PC-3 (cell line): Measurements from ENCODE around the gene LATS1. TPM values are rescaled to one million over a fixed set of nuclear protein-coding genes. Genes with fewer than 3 reads are reported as not detected.

Experiments
- ATAC-seq: fragments of 200-7000 bp; cut with Tn5 transposase; 2 replicates; pipeline ENCODE4 v1.9.1; 2020; ENCODE audit warnings: mild to moderate bottlenecking, moderate library complexity
- BruUV-seq: library from RNA; stranded (reverse); fragments of 400-500 nt; replicated peaks from 2 replicates; lab custom pipeline; 2021; lab: Mats Ljungman, UMichigan
- CTCF ChIA-PET: fragments of 300-600 bp; sonication (Branson Sonifier 250); formaldehyde crosslinking; loops from one replicate; lab custom pipeline; 2022; ENCODE audit warnings: antibody characterized with exemption; lab: Charles Lee
- POLR2A ChIA-PET: fragments of 300-600 bp; sonication (Branson Sonifier 250); formaldehyde crosslinking; loops from one replicate; lab custom pipeline; 2022; ENCODE audit warnings: antibody characterized with exemption; ENCODE audit not compliant: unreplicated experiment; lab: Charles Lee
- DNase-seq: peaks from one replicate; pipeline ENCODE4 v3.0.0-alpha.2; 2015
- H2AFZ ChIP-seq: fragments of 300-600 bp; sonication (generic); 2 replicates; pipeline ENCODE4 v1.6.0; 2016; ENCODE audit warnings: antibody characterized with exemption, low read length
- H3F3A ChIP-seq: fragments of 300-600 bp; sonication (generic); one replicate; pipeline ENCODE4 v1.6.0; 2017; ENCODE audit warnings: antibody characterized with exemption, low read length, control low read depth, mild to moderate bottlenecking; ENCODE audit not compliant: unreplicated experiment
- H3K27ac ChIP-seq: fragments of 300-600 bp; sonication (generic); 2 replicates; pipeline ENCODE4 v1.5.1; 2016; ENCODE audit warnings: mild to moderate bottlenecking, low read length
- H3K27me3 ChIP-seq: fragments of 300-600 bp; sonication (generic); 2 replicates; pipeline ENCODE4 v1.6.1; 2016; ENCODE audit warnings: low read length, mixed read lengths
- H3K36me3 ChIP-seq: fragments of 300-600 bp; sonication (generic); 2 replicates; pipeline ENCODE4 v1.6.1; 2016; ENCODE audit warnings: low read depth, mixed run types, low read length, mixed read lengths
- H3K4me1 ChIP-seq: fragments of 300-600 bp; sonication (generic); 2 replicates; pipeline ENCODE4 v1.5.1; 2016; ENCODE audit warnings: low read length; ENCODE audit not compliant: insufficient read depth
- H3K4me2 ChIP-seq: fragments of 300-600 bp; sonication (generic); 2 replicates; pipeline ENCODE4 v1.6.0; 2016; ENCODE audit warnings: low read length
- H3K4me3 ChIP-seq: fragments of 300-600 bp; sonication (generic); 2 replicates; pipeline ENCODE4 v1.5.1; 2016; ENCODE audit warnings: mild to moderate bottlenecking, low read length, mixed read lengths
- H3K79me2 ChIP-seq: fragments of 300-600 bp; sonication (generic); 2 replicates; pipeline ENCODE4 v1.6.1; 2017; ENCODE audit warnings: low read length, mixed read lengths
- H3K9ac ChIP-seq: fragments of 300-600 bp; sonication (generic); 2 replicates; pipeline ENCODE4 v1.6.0; 2016; ENCODE audit warnings: mild to moderate bottlenecking, low read length
- H3K9me2 ChIP-seq: fragments of 300-600 bp; sonication (generic); replicated peaks from 2 replicates; pipeline ENCODE4 v1.6.1; 2016; ENCODE audit warnings: mixed run types, low read length, mixed read lengths
- H3K9me3 ChIP-seq: fragments of 300-600 bp; sonication (generic); 2 replicates; pipeline ENCODE4 v1.6.1; 2016; ENCODE audit warnings: low read length, mixed read lengths
- H4K20me1 ChIP-seq: fragments of 300-600 bp; sonication (generic); 2 replicates; pipeline ENCODE4 v1.6.1; 2016; ENCODE audit warnings: low read length, mixed read lengths
- CTCF ChIP-seq: fragments of 300-600 bp; sonication (generic); conservative IDR thresholded peaks from 2 replicates; pipeline ENCODE4 v1.5.1; 2017; ENCODE audit warnings: antibody characterized with exemption, low read depth, mild to moderate bottlenecking, low read length
- EZH2 ChIP-seq: fragments of 300-600 bp; sonication (generic); IDR thresholded peaks from one replicate; pipeline ENCODE4 v1.6.1; 2017; ENCODE audit warnings: antibody characterized with exemption, mild to moderate bottlenecking, low read length; ENCODE audit not compliant: unreplicated experiment
- EZH2phosphoT487 ChIP-seq: fragments of 300-600 bp; sonication (generic); IDR thresholded peaks from 2 replicates; pipeline ENCODE4 v1.6.1; 2018; ENCODE audit warnings: mild to moderate bottlenecking, antibody characterized with exemption, low read length, borderline replicate concordance
- intact Hi-C: fragments of 100-400 bp; cut with micrococcal nuclease; formaldehyde crosslinking; loops from 2 replicates; pipeline ENCODE4 v1.9.0; 2023
- total RNA-seq: library from RNA; depleted of rRNA; stranded (reverse); fragments of >200 nt; gene quantifications from 2 replicates; pipeline ENCODE4 v1.2.3, GENCODE V29; 2014

LATS1 gene
- total RNA-seq, 1 experiment from 2014 or later, result 9.7 TPM

DNA sequence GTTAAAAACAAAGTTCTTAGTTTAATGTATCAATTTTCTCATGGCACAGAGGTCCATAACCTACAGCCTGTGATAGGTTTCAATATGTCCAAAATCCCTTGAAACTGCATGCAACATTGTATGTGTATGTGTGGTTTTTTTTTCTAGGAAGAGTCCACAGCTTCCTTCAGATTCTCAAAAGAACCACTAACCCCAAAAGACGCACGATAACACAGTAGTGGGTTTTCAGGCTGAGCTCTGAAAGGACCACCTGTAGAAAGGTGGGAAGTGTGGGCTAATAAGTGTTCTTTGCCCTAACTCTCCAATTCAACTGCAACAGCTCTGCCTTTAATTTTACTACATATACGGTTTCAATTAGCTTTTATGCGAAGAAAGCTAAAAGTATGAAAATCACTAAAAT lies 57.9 kb downstream of the LATS1 start:
- TF ChIP-seq CTCF (no peak), EZH2 (no peak), EZH2phosphoT487 (no peak)
- POLR2A ChIA-PET, result no interaction called here
- BruUV-seq, result TSS peak; percentile 11
- Histone ChIP-seq H3K36me3 (peaks cover 4% of the 10 kb centered on the region; the same call in 1 of the 2 replicates), H3K9ac (no peak overlapping the region), H3K27me3 (no peaks in the 10 kb centered on the region), H3K27ac (no peak overlapping the region), H3K9me3 (no peaks in the 10 kb centered on the region), H3F3A (no peaks in the 10 kb centered on the region), H4K20me1 (no peaks in the 10 kb centered on the region), H3K4me2 (no peak overlapping the region), H3K4me1 (0 out of 2 replicates have a peak, but pooled peaks cover 4% of the 10 kb centered on the region), H2AFZ (no peak overlapping the region), H3K9me2 (no peaks in the 10 kb centered on the region), H3K79me2 (no peaks in the 10 kb centered on the region), H3K4me3 (no peak overlapping the region)
- DNase-seq (no peak), ATAC-seq (no peak)
- intact Hi-C loops, result no loop called here
- CTCF ChIA-PET, result no interaction called here

GRCh38 chr6:149657441-149657840 lies 60.5 kb downstream of the LATS1 start:
- Histone ChIP-seq H3K9me3 (no peaks in the 10 kb centered on the region), H3K27me3 (no peaks in the 10 kb centered on the region), H3K9me2 (no peaks in the 10 kb centered on the region), H4K20me1 (no peaks in the 10 kb centered on the region), H3K27ac (no peak overlapping the region), H3K36me3 (peaks cover 4% of the 10 kb centered on the region; the same call in 1 of the 2 replicates), H3K4me2 (no peak overlapping the region), H2AFZ (no peak overlapping the region), H3F3A (no peaks in the 10 kb centered on the region), H3K9ac (no peak overlapping the region), H3K79me2 (no peaks in the 10 kb centered on the region), H3K4me3 (no peak overlapping the region), H3K4me1 (0 out of 2 replicates have a peak, but pooled peaks cover 4% of the 10 kb centered on the region)
- ChIA-PET POLR2A (no interaction called here), CTCF (no interaction called here)
- TF ChIP-seq CTCF (no peak), EZH2 (no peak), EZH2phosphoT487 (no peak)
- ATAC-seq, result no peak
- BruUV-seq, result no TSS peak
- no peak for DNase-seq
- intact Hi-C loops, result no loop called here

DNA sequence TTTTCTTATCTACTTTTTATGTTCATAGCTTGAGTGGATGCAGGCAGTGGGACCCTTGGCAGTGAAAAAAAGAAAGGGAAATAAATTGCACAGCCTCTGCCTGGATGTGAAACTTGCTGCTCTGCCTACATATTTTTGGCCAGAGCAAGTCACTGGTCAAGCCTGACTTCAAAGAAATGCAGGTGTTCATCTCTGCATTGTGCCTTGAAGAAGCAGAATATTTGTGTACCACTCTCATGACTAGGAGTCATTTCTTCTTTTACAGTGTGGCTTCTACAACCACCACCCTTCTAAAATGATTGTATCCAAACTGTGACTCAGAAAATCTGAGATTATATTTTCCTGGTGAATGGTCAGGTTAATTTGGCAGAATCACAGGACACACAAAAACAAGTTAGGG lies 66.8 kb downstream of the LATS1 start:
- TF ChIP-seq EZH2phosphoT487 (no peak), CTCF (no peak), EZH2 (no peak)
- DNase-seq (no peak), ATAC-seq (no peak)
- Histone ChIP-seq H3K27ac (no peak overlapping the region), H3F3A (no peaks in the 10 kb centered on the region), H3K79me2 (peaks cover 22% of the 10 kb centered on the region), H3K9ac (no peak overlapping the region), H3K27me3 (no peaks in the 10 kb centered on the region), H3K4me3 (no peak overlapping the region), H3K4me2 (no peak overlapping the region), H3K36me3 (no peaks in the 10 kb centered on the region), H3K9me3 (no peaks in the 10 kb centered on the region), H2AFZ (no peak overlapping the region), H4K20me1 (no peaks in the 10 kb centered on the region), H3K4me1 (peaks cover 10% of the 10 kb centered on the region), H3K9me2 (no peaks in the 10 kb centered on the region)
- intact Hi-C loops, result no loop called here
- CTCF ChIA-PET, result no interaction called here
- POLR2A ChIA-PET, result no interaction called here
- no TSS peak for BruUV-seq
